GM10248 (cell line): ENCODE results near the gene HMCN2.

Experiments
- CTCF ChIA-PET: fragments of 300-600 bp; sonication (Branson Sonifier 250); formaldehyde crosslinking; extraction: SDS; loops from one replicate; lab custom pipeline; 2021; ENCODE audit warnings: antibody characterized with exemption; lab: Yijun Ruan, JAX
- POLR2A ChIA-PET: fragments of 350-650 bp; sonication (Branson Sonifier 250); formaldehyde crosslinking; extraction: SDS; loops from one replicate; lab custom pipeline; 2020; ENCODE audit warnings: antibody characterized with exemption; lab: Yijun Ruan, JAX
- DNase-seq: peaks from one replicate; pipeline ENCODE4 v3.0.0; 2012; ENCODE audit errors: extremely low spot score
- TF ChIP-seq, protein P1 (sequence below): IDR thresholded peaks from 2 replicates; pipeline ENCODE4 v1.5.1; 2012; ENCODE audit warnings: mild to moderate bottlenecking, low read depth; ENCODE audit errors: extremely low read depth, missing control alignments, control extremely low read depth

HMCN2 gene

GRCh38 chr9:130302785-130303612 is 37.4 kb downstream of the HMCN2 start:
- TF ChIP-seq, protein P1, sequence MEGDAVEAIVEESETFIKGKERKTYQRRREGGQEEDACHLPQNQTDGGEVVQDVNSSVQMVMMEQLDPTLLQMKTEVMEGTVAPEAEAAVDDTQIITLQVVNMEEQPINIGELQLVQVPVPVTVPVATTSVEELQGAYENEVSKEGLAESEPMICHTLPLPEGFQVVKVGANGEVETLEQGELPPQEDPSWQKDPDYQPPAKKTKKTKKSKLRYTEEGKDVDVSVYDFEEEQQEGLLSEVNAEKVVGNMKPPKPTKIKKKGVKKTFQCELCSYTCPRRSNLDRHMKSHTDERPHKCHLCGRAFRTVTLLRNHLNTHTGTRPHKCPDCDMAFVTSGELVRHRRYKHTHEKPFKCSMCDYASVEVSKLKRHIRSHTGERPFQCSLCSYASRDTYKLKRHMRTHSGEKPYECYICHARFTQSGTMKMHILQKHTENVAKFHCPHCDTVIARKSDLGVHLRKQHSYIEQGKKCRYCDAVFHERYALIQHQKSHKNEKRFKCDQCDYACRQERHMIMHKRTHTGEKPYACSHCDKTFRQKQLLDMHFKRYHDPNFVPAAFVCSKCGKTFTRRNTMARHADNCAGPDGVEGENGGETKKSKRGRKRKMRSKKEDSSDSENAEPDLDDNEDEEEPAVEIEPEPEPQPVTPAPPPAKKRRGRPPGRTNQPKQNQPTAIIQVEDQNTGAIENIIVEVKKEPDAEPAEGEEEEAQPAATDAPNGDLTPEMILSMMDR, result no peak
- CTCF ChIA-PET, result no interaction called here
- POLR2A ChIA-PET, result no interaction called here
- no peak for DNase-seq

DNA sequence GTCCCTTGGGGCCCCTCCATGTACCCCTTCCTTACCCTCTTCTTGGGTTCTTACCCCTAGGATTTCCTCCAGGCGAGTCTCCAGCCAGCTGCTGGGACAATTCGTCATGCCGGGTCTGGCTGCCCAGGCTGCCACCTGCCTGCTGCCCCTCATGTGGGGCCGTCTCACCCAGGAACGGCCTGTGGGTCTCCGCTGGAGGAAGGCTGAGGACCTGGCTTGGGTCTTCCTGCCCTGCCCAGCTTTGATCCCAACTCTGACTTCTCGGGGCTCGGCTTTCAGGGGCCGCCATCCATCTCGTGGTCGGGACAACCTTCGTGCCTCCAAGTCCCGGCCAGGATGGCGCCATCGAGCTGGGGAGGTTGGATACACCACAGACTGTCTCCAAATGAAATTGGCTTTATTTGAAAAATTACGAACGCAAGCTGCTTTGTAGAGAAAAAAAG is 38.1 kb downstream of the HMCN2 start:
- ChIA-PET POLR2A (no interaction called here), CTCF (interaction anchor here (1.1 kb wide), 1 partner anchor 10 kb away, joined by 3 read pairs; no protein-coding TSS in a partner anchor)
- no peak for DNase-seq
- TF ChIP-seq, protein P1, result no peak

GRCh38 chr9:130304116-130304515 is 38.6 kb downstream of the HMCN2 start:
- ChIA-PET POLR2A (interaction anchor here (0.5 kb wide), 1 partner anchor 1521 kb away, joined by 8 read pairs; no protein-coding TSS in a partner anchor), CTCF (interaction anchor here (1.1 kb wide), 1 partner anchor 9 kb away, joined by 3 read pairs; no protein-coding TSS in a partner anchor)
- no peak for DNase-seq
- TF ChIP-seq, protein P1, result no peak

DNA sequence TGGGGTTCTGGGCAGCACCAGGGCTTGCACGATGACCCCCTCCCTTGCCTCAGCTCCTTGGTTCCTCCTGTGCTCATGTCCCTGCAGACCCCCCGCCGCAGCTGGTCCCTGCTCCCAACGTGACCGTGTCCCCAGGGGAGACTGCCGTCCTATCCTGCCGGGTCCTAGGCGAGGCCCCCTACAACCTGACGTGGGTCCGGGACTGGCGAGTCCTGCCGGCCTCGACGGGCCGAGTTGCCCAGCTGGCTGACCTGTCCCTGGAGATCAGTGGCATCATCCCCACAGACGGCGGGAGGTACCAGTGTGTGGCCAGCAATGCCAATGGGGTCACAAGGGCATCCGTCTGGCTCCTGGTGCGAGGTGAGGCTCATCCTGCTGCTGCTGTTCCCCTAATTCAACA is 39.1 kb downstream of the HMCN2 start:
- ChIA-PET CTCF (interaction anchor here (1.1 kb wide), 1 partner anchor 9 kb away, joined by 3 read pairs; no protein-coding TSS in a partner anchor), POLR2A (interaction anchor here (0.5 kb wide), 1 partner anchor 1521 kb away, joined by 8 read pairs; no protein-coding TSS in a partner anchor)
- no peak for DNase-seq
- TF ChIP-seq, protein P1, result no peak

DNA sequence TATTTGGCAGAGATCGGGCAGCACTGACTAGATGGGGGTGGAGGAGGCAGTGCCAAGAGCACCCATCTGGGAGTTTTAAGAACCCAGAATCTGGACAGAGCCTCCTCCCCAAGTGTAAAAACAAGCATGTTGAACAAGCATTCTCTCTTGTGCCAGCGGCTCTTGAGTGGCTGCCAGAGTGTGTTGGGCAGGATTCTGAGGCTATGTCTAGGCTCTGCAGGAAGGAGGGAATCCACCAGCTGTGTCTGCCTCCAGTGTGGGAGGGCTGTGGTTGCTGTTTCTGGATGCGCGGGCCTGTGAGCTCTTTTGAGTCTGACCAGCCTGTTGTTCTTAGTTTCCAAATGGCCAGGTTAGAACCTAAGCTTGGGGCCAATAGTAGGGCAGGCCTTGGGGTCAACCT is 39.8 kb downstream of the HMCN2 start:
- POLR2A ChIA-PET, result interaction anchor here (0.5 kb wide), 1 partner anchor 18 kb away, joined by 3 read pairs; no protein-coding TSS in a partner anchor
- TF ChIP-seq, protein P1, result no peak
- no peak for DNase-seq
- CTCF ChIA-PET, result no interaction called here

DNA sequence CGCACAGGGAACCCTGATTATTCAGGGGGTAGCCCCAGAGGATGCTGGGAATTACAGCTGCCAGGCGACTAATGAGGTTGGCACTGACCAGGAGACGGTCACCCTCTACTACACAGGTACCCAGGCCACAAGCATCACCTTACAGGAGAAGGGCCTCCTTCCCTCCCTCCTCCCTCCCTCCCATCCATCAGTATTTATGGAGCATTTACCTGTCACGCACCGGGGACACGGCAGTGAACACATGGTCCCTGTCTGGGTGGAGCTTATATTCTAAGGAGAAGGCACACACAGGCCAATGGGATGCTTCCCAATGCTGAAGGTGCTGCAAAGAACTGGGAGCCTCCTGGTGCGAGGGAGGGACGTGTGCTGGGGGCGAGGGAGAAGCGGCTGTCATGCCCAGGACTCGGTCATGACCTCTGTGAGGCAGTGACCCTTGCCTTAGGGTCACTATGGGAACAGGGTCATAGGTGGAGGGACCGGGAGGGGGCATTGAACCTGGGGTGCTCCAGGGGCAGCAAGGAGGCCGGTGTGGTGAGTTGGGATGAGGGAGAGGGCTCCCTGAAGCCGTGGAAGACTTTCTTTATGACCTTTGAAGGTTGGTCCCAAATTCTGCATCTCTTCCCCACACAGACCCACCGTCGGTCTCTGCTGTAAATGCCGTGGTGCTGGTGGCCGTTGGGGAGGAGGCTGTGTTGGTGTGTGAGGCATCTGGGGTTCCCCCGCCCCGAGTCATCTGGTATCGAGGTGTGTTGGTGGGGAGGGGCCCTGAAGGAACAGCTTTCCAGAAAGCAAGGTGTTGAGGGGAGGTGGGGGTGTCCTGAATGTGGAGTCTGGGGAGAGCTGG is 41.5 kb downstream of the HMCN2 start:
- ChIA-PET POLR2A (no interaction called here), CTCF (interaction anchor here (1.4 kb wide), 1 partner anchor 9 kb away, joined by 4 read pairs; no protein-coding TSS in a partner anchor)
- DNase-seq, result no peak
- TF ChIP-seq, protein P1, result no peak
